HTR-8/SVneo (cell line): ENCODE measurements around the gene CEMIP2.
"Not testable (repeated sequence)": the region's sequence is repeated elsewhere in the genome, so short reads cannot be mapped to it uniquely, and the experiment has no call there.

ENCODE experiments used
- DNase-seq: peaks from one replicate; pipeline ENCODE4 v3.0.0; 2011; ENCODE audit warnings: low spot score, mixed read lengths; ENCODE audit not compliant: insufficient read length
- FAIRE-seq: peaks from 2 replicates; lab custom pipeline; 2011; peaks lifted over from hg19 to GRCh38; lab: Jason Lieb, UNC

Gene CEMIP2

GRCh38 chr9:71768388-71769174 is at the start of gene CEMIP2:
Gene CEMIP2 (minus strand): TSS chr9:71768513. CDS start chr9:71750373, 18,140 bp downstream.
- peak; percentile 71 for DNase-seq
- peak; percentile 82 for FAIRE-seq

- no peak for DNase-seq
- FAIRE-seq: no peak
These were observed 48.7 kb upstream of the CEMIP2 start for GRCh38 chr9:71816916-71817451.

- DNase-seq: no peak
- no peak for FAIRE-seq
These were observed 46.5 kb upstream of the CEMIP2 start for GRCh38 chr9:71814815-71815214.

GRCh38 chr9:71814226-71814625 is 45.9 kb upstream of the CEMIP2 start:
- FAIRE-seq (no peak), DNase-seq (no peak)

GRCh38 chr9:71812385-71812784 is 44.1 kb upstream of the CEMIP2 start:
- FAIRE-seq: no peak
- no peak for DNase-seq

- FAIRE-seq (no peak), DNase-seq (no peak)
These were observed 39.8 kb upstream of the CEMIP2 start for GRCh38 chr9:71808068-71808467.

DNA sequence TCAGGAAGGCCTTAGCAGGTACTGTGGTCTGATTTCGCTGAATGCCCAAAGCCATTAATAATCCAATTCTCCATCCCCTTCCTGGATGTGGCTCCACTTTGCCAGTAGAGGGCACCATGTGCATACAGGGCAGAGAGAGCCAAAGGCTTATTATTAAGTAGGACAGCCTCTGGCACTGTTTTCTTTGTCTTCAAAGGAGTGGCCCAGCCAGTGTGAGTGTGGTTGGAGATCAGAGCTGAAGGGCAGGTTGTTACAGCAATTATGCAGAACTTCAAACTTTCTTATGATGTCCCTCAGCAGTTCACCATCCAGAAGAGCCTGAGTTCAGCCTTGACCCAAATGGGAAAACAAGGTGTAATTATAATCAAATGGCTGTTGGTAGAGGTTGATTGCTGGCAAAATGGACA is 38.6 kb upstream of the CEMIP2 start:
- FAIRE-seq (no peak), DNase-seq (peak; percentile 59)

- DNase-seq, FAIRE-seq: not testable (repeated sequence)
These were observed 36.8 kb upstream of the CEMIP2 start for GRCh38 chr9:71805096-71805495.

DNA sequence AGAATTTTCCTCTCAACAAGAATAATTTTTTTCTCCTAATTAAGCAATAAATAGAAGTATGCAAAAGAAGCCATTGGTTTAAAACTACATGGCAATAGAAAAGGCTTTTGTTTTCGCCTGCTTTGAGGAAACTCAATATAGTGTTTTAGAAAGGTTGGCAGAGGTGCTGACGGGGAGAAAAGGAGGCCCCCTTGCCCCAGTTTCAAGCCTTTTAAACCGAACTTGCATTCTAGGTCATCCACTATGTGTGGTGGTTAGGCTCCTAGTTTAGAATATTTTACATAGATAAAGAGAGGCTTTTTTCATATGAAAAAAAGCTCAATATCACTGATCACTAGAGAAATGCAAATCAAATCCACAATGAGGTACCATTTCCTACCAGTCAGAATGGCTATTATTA is 33.5 kb upstream of the CEMIP2 start:
- no peak for DNase-seq

GRCh38 chr9:71797266-71797665 is 29.0 kb upstream of the CEMIP2 start:
- no peak for DNase-seq
- no peak for FAIRE-seq

More for the DNA sequence above, 33.5 kb upstream of the CEMIP2 start:
- FAIRE-seq: no peak

- FAIRE-seq: no peak
- DNase-seq: no peak
These were observed 27.9 kb upstream of the CEMIP2 start for GRCh38 chr9:71796100-71796767.

DNA sequence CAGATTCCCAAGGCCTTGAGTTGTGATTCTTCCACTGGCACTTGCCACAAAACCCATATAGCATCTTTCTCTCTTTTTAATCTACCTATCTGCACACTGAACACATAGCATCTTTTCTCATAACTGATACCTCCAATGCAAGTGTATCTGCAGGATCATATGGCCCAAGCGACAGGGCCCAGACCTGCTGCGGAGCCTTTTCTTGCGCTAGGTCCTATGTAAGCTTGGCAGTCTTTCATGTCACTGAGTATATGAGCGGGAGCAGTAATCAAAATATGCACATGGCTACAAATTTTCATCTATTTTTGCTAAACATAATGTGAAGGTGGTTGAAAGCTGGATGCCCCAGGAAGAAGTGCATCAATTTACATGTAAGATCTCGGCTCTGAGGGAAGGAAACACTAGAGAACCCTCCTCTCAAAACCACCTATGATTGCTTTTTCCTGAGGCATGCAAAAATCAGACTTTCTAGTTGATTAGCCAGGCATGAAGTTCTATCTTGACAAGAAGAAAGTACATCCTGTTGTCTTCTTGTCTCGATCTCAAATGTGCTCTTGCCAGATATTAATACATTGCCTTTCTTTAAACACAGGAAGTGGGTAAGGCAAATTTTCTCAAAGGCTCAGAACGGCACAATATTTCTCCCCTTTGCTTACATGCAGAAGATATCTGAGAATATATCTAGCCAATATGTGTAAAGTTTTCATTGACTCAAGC is 26.9 kb upstream of the CEMIP2 start:
- DNase-seq: no peak
- no peak for FAIRE-seq

DNA sequence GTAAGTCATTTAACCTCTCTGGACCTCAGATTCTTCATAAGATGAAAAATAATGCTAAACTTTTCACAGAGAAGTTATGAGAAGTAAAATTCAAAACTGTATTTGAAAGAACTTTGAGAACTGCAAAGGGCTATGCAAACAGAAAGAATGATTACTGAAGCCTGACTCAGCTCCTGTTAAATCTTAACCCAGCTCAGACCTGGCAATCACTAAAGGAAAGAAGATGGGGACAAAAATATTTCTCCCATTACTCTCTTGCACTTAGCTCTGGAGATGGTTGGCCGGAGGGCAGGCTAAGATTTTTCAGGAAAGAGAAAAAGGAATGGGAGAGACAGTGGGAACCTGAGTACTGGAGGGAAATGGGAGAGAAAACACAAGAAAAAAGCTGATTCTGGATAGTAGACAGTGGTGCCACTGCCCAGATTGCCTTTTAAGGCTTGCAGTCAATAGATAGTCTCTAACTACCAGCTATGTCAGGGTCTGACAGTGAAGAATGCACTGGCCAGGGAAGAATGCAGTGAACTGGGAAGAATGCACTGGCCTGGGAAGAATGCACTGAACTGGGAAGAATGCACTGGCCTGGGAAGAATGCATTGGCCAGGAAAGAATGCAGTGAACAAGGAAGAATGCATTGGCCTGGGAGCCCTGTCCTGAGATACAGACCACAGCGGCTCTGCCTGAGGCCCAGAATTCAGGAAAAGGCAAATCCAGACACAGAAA is 25.2 kb upstream of the CEMIP2 start:
- no peak for FAIRE-seq
- DNase-seq: no peak

- FAIRE-seq: no peak
- no peak for DNase-seq
These were observed 23.6 kb upstream of the CEMIP2 start for GRCh38 chr9:71791875-71792274.

- DNase-seq (no peak), FAIRE-seq (no peak)
These were observed 22.0 kb upstream of the CEMIP2 start for GRCh38 chr9:71790296-71790695.

GRCh38 chr9:71783120-71783523 is 14.8 kb upstream of the CEMIP2 start:
- FAIRE-seq: peak; percentile 40
- DNase-seq: no peak

- no peak for DNase-seq
- no peak for FAIRE-seq
These were observed 13.1 kb upstream of the CEMIP2 start for GRCh38 chr9:71781391-71781790.

DNA sequence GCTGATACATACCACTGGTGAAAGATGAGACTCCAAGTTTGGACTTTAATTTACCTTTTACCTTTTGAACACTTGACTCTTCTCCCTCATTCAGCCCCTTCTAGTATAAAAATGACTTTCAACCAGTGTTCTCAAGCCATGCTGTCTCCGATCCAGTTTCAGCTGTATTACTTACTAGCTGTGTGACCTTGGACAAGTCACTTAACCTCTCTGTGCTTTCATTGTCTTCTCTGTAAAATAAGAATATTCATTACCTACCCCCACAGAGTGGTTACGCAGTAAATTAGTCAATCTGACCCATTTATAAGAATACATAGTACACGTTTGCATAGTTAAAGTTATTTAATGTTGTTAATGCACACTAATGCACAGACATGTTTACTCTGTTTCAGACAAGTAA is 12.6 kb upstream of the CEMIP2 start:
- FAIRE-seq: no peak
- DNase-seq: no peak

GRCh38 chr9:71778085-71778484 is 9.8 kb upstream of the CEMIP2 start:
- DNase-seq (no peak), FAIRE-seq (no peak)

GRCh38 chr9:71774920-71775319 is 6.6 kb upstream of the CEMIP2 start:
- FAIRE-seq: no peak
- no peak for DNase-seq
